T-helper 1 cell treated with Interleukin-12 subunit alpha and Interleukin-12 subunit beta and Interleukin-4 antibody, amounts not matched to agents 30 μg/mL and 1 μg/mL, for 36 hours (primary cell): ENCODE results near the gene PCSK6.

Experiments used
- H3K27ac Mint-ChIP-seq: one replicate; pipeline ENCODE4 v1.8.0; 2021; ENCODE audit warnings: mild to moderate bottlenecking, mixed read lengths
- H3K27me3 Mint-ChIP-seq: one replicate; pipeline ENCODE4 v1.8.0; 2021; ENCODE audit warnings: low read depth, mixed read lengths
- H3K36me3 Mint-ChIP-seq: one replicate; pipeline ENCODE4 v1.8.0; 2021; ENCODE audit warnings: low read depth, mixed read lengths
- H3K4me1 Mint-ChIP-seq: one replicate; pipeline ENCODE4 v1.8.0; 2021; ENCODE audit warnings: low read depth, mixed read lengths
- H3K4me3 Mint-ChIP-seq: one replicate; pipeline ENCODE4 v1.8.0; 2021; ENCODE audit warnings: mild to moderate bottlenecking, moderate library complexity, mixed read lengths
- H3K9me3 Mint-ChIP-seq: one replicate; pipeline ENCODE4 v1.8.0; 2021; ENCODE audit warnings: mixed read lengths

PCSK6 gene

GRCh38 chr15:101488300-101489164 lies 975 bp downstream of the PCSK6 start:
- no peak overlapping the region for H3K27ac Mint-ChIP-seq
- no peaks in the 10 kb centered on the region for H3K36me3 Mint-ChIP-seq
- H3K4me3 Mint-ChIP-seq: peak overlapping the region; percentile 25
- H3K9me3 Mint-ChIP-seq: no peaks in the 10 kb centered on the region
- H3K27me3 Mint-ChIP-seq: peaks cover 55% of the 10 kb centered on the region
- no peaks in the 10 kb centered on the region for H3K4me1 Mint-ChIP-seq

GRCh38 chr15:101486696-101487459 lies 2.6 kb downstream of the PCSK6 start:
- no peak overlapping the region for H3K27ac Mint-ChIP-seq
- no peaks in the 10 kb centered on the region for H3K9me3 Mint-ChIP-seq
- H3K36me3 Mint-ChIP-seq: no peaks in the 10 kb centered on the region
- H3K4me1 Mint-ChIP-seq: no peaks in the 10 kb centered on the region
- peaks cover 49% of the 10 kb centered on the region for H3K27me3 Mint-ChIP-seq
- no peak overlapping the region for H3K4me3 Mint-ChIP-seq

DNA sequence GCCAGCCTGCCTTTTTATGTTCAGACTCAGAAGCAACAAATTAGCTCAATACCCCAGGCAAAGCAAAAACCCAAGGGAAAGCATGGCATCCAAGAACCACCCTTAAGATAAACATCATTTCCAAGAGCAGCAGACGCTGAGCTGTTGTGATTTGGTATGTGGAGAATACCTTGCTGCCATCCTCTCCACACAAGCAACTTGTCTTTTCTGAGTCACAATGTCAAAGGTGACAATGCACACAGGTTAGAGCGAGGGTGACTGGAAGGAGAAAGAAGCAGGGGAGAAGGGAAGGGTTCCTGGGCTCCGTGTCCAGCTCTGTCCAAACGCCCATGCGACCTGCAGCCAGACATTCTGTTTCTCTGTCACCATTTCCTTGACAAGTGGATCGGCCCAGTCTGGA lies 6.0 kb downstream of the PCSK6 start:
- Mint-ChIP-seq H3K4me1 (no peaks in the 10 kb centered on the region), H3K36me3 (no peaks in the 10 kb centered on the region), H3K9me3 (no peaks in the 10 kb centered on the region), H3K4me3 (no peak overlapping the region), H3K27me3 (peaks cover 32% of the 10 kb centered on the region), H3K27ac (no peak overlapping the region)

DNA sequence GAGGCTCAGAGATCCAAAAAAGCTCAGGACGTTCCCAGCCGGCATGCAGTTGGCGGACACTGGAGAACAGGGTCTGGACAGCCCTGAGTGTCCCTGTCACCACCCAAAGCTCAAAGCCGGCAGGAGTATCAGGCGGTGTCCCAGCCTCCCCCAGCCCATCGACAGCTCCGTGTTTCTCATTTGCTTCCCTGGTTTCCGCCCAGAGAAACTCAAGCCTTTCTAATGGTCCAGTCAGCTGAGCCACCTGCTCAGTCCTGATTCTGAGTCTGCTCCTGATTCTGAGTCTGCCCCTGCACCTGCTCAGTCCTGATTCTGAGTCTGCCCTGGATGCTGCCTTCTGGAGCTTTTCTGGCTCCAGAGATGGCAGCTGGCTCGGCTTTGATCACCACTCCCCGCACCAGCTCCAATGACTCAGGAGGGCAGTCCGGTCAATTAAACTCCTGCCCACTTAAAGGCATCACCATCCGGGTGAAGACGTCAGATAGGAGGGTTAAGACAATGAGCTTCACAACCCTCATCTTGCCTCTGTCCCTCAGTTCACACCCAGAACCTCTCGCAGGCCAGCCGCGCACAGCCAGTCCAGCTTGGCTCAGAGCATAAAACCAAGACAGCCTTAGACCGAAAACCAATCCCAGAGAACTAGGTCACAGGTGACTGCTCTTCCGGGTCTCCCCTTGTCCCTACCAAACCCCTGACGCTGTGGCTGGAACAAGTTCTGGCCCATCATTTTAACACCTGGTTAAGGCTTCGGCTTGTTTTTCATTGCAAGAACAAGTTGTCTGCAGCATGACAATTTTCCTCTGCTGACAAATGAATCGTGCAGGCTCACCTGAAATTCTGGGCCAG lies 6.8 kb downstream of the PCSK6 start:
- Mint-ChIP-seq H3K27ac (no peak overlapping the region), H3K36me3 (no peaks in the 10 kb centered on the region), H3K9me3 (no peaks in the 10 kb centered on the region), H3K27me3 (peaks cover 27% of the 10 kb centered on the region), H3K4me1 (no peaks in the 10 kb centered on the region), H3K4me3 (no peak overlapping the region)

GRCh38 chr15:101481917-101482525 lies 7.5 kb downstream of the PCSK6 start:
- no peaks in the 10 kb centered on the region for H3K9me3 Mint-ChIP-seq
- H3K27me3 Mint-ChIP-seq: peaks cover 21% of the 10 kb centered on the region
- H3K4me3 Mint-ChIP-seq: no peak overlapping the region
- H3K36me3 Mint-ChIP-seq: no peaks in the 10 kb centered on the region
- no peak overlapping the region for H3K27ac Mint-ChIP-seq
- no peaks in the 10 kb centered on the region for H3K4me1 Mint-ChIP-seq

- Mint-ChIP-seq H3K36me3 (no peaks in the 10 kb centered on the region), H3K4me3 (no peak overlapping the region), H3K4me1 (no peaks in the 10 kb centered on the region), H3K9me3 (no peaks in the 10 kb centered on the region), H3K27me3 (peaks cover 14% of the 10 kb centered on the region), H3K27ac (no peak overlapping the region)
These were observed 8.2 kb downstream of the PCSK6 start for GRCh38 chr15:101481381-101481705.

- H3K4me1 Mint-ChIP-seq: no peaks in the 10 kb centered on the region
- no peaks in the 10 kb centered on the region for H3K36me3 Mint-ChIP-seq
- no peak overlapping the region for H3K4me3 Mint-ChIP-seq
- no peaks in the 10 kb centered on the region for H3K9me3 Mint-ChIP-seq
- H3K27me3 Mint-ChIP-seq: peaks cover 12% of the 10 kb centered on the region
- H3K27ac Mint-ChIP-seq: no peak overlapping the region
These were observed 8.7 kb downstream of the PCSK6 start for GRCh38 chr15:101480613-101481380.

- Mint-ChIP-seq H3K4me3 (no peak overlapping the region), H3K27me3 (peaks cover 9% of the 10 kb centered on the region), H3K4me1 (no peaks in the 10 kb centered on the region), H3K27ac (no peak overlapping the region), H3K9me3 (no peaks in the 10 kb centered on the region), H3K36me3 (no peaks in the 10 kb centered on the region)
These were observed 9.5 kb downstream of the PCSK6 start for GRCh38 chr15:101479851-101480612.

DNA sequence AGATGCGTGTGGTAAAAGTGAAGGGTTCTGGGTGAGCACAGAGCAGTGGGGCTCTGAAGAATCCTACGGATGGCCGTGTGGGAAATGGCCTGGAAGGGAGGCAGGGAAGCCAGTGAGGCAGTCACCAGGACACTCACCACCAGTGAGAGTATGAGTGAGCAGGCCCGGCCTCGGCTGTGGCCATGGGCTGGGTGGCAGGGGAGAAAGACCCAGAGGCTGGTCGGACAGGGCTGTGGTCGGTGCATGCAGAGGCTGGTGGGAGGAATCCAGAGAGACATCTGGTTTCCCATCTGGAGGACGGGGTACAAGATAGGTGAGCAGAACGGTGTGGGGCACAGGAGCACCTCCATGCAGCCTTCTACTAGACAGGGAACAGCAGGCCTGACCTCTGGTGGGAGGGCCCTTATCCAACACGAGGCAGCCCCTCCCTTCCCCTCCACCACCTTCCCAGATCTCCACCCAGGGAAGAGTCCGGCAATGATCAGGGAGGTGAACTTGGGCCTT lies 10.1 kb downstream of the PCSK6 start:
- no peaks in the 10 kb centered on the region for H3K36me3 Mint-ChIP-seq
- no peak overlapping the region for H3K4me3 Mint-ChIP-seq

DNA sequence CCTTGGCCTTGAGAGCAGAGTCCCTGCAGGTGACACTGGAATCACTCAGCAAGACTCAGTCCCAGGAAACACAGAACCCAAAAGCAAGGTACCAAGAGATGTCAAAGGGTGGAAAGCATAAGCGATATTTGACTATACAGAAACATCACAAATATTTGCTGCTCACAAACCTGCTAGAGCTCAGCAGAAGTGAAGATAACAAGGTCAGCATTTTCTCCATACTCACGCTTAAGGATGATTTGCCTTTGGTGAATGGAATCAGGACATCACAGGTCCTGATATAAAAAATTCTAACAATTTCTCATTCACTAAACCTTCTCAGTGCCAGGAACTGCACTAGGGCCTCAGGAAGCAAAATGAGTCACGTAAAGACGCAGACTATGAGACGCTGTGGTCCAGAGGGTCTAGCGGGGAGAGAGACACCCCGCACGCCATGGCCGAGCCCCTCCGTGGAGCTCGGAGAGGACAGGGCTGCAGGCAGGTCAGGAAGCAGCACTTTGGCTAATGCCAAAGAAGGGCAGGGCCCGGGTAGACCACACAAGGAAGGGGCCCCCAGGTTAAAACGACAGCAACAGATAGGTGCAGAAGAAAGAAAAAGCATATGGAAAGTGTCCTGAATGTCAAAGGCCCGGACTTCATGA lies 10.7 kb downstream of the PCSK6 start:
- peaks cover 4% of the 10 kb centered on the region for H3K27me3 Mint-ChIP-seq
- H3K36me3 Mint-ChIP-seq: no peaks in the 10 kb centered on the region
- no peak overlapping the region for H3K27ac Mint-ChIP-seq
- no peak overlapping the region for H3K4me3 Mint-ChIP-seq
- no peaks in the 10 kb centered on the region for H3K4me1 Mint-ChIP-seq
- no peaks in the 10 kb centered on the region for H3K9me3 Mint-ChIP-seq

More for the DNA sequence above, 10.1 kb downstream of the PCSK6 start:
- Mint-ChIP-seq H3K27ac (no peak overlapping the region), H3K27me3 (peaks cover 4% of the 10 kb centered on the region), H3K4me1 (no peaks in the 10 kb centered on the region), H3K9me3 (no peaks in the 10 kb centered on the region)

DNA sequence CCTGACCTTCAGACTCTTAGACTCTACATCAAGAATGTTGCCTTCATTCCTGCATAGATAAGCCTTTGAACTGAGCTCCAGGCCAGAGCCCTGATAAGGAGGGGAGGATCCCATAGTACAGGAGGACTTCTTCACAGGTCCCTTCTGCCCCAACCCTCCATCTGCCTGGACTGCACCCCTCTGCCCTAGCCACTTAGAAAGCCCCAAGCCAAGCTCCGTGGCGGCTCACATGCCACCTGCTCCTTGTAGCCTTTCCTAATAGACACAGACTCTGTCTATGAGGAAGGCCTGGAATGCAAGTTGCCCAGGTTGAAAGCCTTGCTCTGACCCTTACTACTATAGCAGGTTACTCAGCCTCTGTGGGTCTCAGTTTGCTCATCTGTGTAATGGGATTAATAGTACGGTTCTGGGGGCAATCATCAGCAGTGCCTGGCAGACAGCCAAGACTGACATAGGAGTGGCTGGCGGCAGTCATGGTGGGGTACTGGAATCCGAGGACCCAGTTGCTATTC lies 11.6 kb downstream of the PCSK6 start:
- no peaks in the 10 kb centered on the region for H3K9me3 Mint-ChIP-seq
- no peaks in the 10 kb centered on the region for H3K36me3 Mint-ChIP-seq
- H3K4me3 Mint-ChIP-seq: no peak overlapping the region
- H3K4me1 Mint-ChIP-seq: no peaks in the 10 kb centered on the region
- no peak overlapping the region for H3K27ac Mint-ChIP-seq
- peaks cover 4% of the 10 kb centered on the region for H3K27me3 Mint-ChIP-seq

DNA sequence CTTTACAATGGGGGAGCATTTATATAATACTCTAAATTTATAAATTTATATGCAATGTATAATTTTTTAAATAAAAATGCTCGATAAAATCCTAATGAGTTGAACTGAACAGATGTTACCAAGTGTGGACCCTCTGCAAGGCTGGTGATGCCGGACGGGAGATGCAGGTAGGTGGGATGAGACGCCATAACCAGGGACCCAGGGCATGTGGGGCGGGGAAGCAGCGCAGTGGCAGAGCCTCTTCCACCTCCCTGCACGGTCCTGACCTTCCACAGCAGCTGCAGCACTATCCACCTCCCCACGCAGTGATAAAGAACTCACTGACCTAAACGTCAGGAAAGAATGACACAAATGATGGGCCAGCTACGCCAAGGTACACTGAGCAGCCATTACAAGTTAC lies 12.8 kb downstream of the PCSK6 start:
- Mint-ChIP-seq H3K9me3 (no peaks in the 10 kb centered on the region), H3K27me3 (peaks cover 4% of the 10 kb centered on the region), H3K36me3 (no peaks in the 10 kb centered on the region), H3K27ac (no peak overlapping the region), H3K4me3 (no peak overlapping the region), H3K4me1 (no peaks in the 10 kb centered on the region)
